HCT116 (cell line): Measurements from ENCODE around the gene ASIC1.

Experiments used
- CTCF ChIP-seq, 3 experiments: fragments of 200-600 bp in 1 of 3; sonication (generic) in 1 of 3; IDR thresholded peaks in 2 of 3; conservative IDR thresholded peaks in 1 of 3; 2 replicates each; pipeline ENCODE4 v1.5.1; 2012 to 2017; ENCODE audit warnings: low read depth in 2 of 3, low read length in 2 of 3, antibody characterized with exemption in 1 of 3, borderline replicate concordance in 1 of 3, control low read depth in 1 of 3, mild to moderate bottlenecking in 1 of 3, mixed read lengths in 1 of 3, mixed run types in 1 of 3, moderate library complexity in 1 of 3; ENCODE audit not compliant: insufficient read depth in 1 of 3
- EZH2 ChIP-seq: fragments of 200-600 bp; sonication (generic); IDR thresholded peaks from 2 replicates; pipeline ENCODE4 v1.6.1; 2017; ENCODE audit warnings: antibody characterized with exemption, mixed run types
- POLR2AphosphoS5 ChIP-seq: IDR thresholded peaks from 2 replicates; pipeline ENCODE4 v1.6.1; 2011; ENCODE audit warnings: mild to moderate bottlenecking, low read depth, low read length, moderate library complexity

- TF ChIP-seq EZH2 (no peak), CTCF (IDR thresholded peaks at IDR 0.05 in 2 of 3, conservative IDR thresholded peaks at IDR 0.05 in 1 of 3; ENCODE audit: borderline replicate concordance in 1 of 3, insufficient read depth in 1 of 3, low read depth in 2 of 3, low read length in 2 of 3) (no peak), POLR2AphosphoS5 (no peak)
Measured at GRCh38 chr12:50061946-50062686, 4.7 kb downstream of the ASIC1 start.
